Keratinocyte (primary cell): ENCODE data around the gene AGBL3. TPM values are rescaled to one million over a fixed set of nuclear protein-coding genes. Genes with fewer than 3 reads are reported as not detected.

Experiments used
- DNase-seq: peaks from one replicate; pipeline ENCODE4 v3.0.0-alpha.2; 2011; ENCODE audit warnings: low read depth, missing footprints, low spot score
- FAIRE-seq: peaks from 2 replicates; lab custom pipeline; 2011; peaks lifted over from hg19 to GRCh38; lab: Jason Lieb, UNC
- H2AFZ ChIP-seq: 2 replicates; pipeline ENCODE4 v1.6.0; 2012; ENCODE audit warnings: low read length, control low read depth, inconsistent platforms; ENCODE audit not compliant: control insufficient read depth
- H3K27ac ChIP-seq: 2 replicates; pipeline ENCODE4 v1.5.1; 2011; ENCODE audit warnings: low read length; ENCODE audit not compliant: control insufficient read depth, insufficient read depth
- H3K27me3 ChIP-seq: 3 replicates; pipeline ENCODE4 v1.6.0; 2011; ENCODE audit warnings: low read length; ENCODE audit not compliant: control insufficient read depth, insufficient read depth; ENCODE audit errors: extremely low read depth
- H3K36me3 ChIP-seq, 2 experiments: 2 replicates in 1 of 2; 3 replicates in 1 of 2; pipeline ENCODE4 v1.5.1; 2011; ENCODE audit warnings: low read length in 2 of 2, mild to moderate bottlenecking in 1 of 2; ENCODE audit not compliant: control insufficient read depth in 2 of 2, insufficient read depth in 2 of 2; ENCODE audit errors: extremely low read depth in 1 of 2
- H3K4me1 ChIP-seq: 3 replicates; pipeline ENCODE4 v1.5.1; 2011; ENCODE audit warnings: low read length; ENCODE audit not compliant: control insufficient read depth, insufficient read depth; ENCODE audit errors: extremely low read depth
- H3K4me2 ChIP-seq: 3 replicates; pipeline ENCODE4 v1.6.0; 2011; ENCODE audit warnings: low read depth, low read length; ENCODE audit not compliant: control insufficient read depth, insufficient read depth; ENCODE audit errors: extremely low read depth
- H3K4me3 ChIP-seq, 3 experiments: fragments of 200-600 bp in 1 of 3; sonication (generic) in 1 of 3; 2 replicates in 2 of 3; 3 replicates in 1 of 3; pipeline ENCODE4 v1.5.1; 2011 to 2016; ENCODE audit warnings: low read length in 3 of 3, mild to moderate bottlenecking in 3 of 3, control low read depth in 2 of 3, inconsistent platforms in 1 of 3, low read depth in 1 of 3, mixed read lengths in 1 of 3, mixed run types in 1 of 3, moderate library complexity in 1 of 3; ENCODE audit not compliant: control insufficient read depth in 2 of 3, insufficient read depth in 2 of 3; ENCODE audit errors: extremely low read depth in 1 of 3
- H3K79me2 ChIP-seq: 2 replicates; pipeline ENCODE4 v1.6.0; 2012; ENCODE audit warnings: low read length; ENCODE audit not compliant: control insufficient read depth, insufficient read depth
- H3K9ac ChIP-seq: 3 replicates; pipeline ENCODE4 v1.6.0; 2011; ENCODE audit warnings: low read length; ENCODE audit not compliant: control insufficient read depth, insufficient read depth; ENCODE audit errors: extremely low read depth
- H3K9me1 ChIP-seq: 3 replicates; pipeline ENCODE4 v1.6.0; 2011; ENCODE audit warnings: low read length; ENCODE audit not compliant: control insufficient read depth, insufficient read depth; ENCODE audit errors: extremely low read depth
- H3K9me3 ChIP-seq: 2 replicates; pipeline ENCODE4 v1.5.1; 2012; ENCODE audit warnings: low read depth, low read length; ENCODE audit not compliant: control insufficient read depth
- H4K20me1 ChIP-seq: 3 replicates; pipeline ENCODE4 v1.6.0; 2011; ENCODE audit warnings: low read length; ENCODE audit not compliant: control insufficient read depth, insufficient read depth; ENCODE audit errors: extremely low read depth
- EZH2 ChIP-seq: IDR thresholded peaks from one replicate; pipeline ENCODE4 v1.6.1; 2012; ENCODE audit warnings: inconsistent platforms, mild to moderate bottlenecking, low read length, moderate library complexity
- dilution Hi-C: fragments of 300-500 bp; cut with MboI; formaldehyde crosslinking; loops from one replicate; pipeline ENCODE4 v1.7.0; 2020; ENCODE audit warnings: low sequenced_read_pairs; ENCODE audit not compliant: extremely low pct_ligation_motif_present
- polyA plus RNA-seq, 5 experiments: library from polyadenylated mRNA; depleted of rRNA in 3 of 5; stranded (reverse) in 3 of 5; stranded (forward) in 1 of 5; unstranded in 1 of 5; fragments of >200 nt; gene quantifications; 1 replicate in 1 of 5; 2 replicates in 3 of 5; 3 replicates in 1 of 5; pipeline versions ENCODE4 v1.2.1 to v1.2.3, GENCODE V29; 2011 to 2012; ENCODE audit warnings: missing spikeins in 2 of 5, low read depth in 1 of 5, low replicate concordance in 1 of 5
- TF ChIP-seq, protein P1 (sequence below), 3 experiments: IDR thresholded peaks in 1 of 3; conservative IDR thresholded peaks in 1 of 3; optimal IDR thresholded peaks in 1 of 3; 2 replicates in 2 of 3; 3 replicates in 1 of 3; pipeline versions ENCODE3 to v1.5.1; 2011; ENCODE audit warnings: low read length in 3 of 3, mild to moderate bottlenecking in 3 of 3, moderate library complexity in 2 of 3, control low read depth in 1 of 3, inconsistent platforms in 1 of 3; ENCODE audit not compliant: insufficient read depth in 2 of 3; ENCODE audit errors: extremely low read depth in 1 of 3

Gene AGBL3
- polyA plus RNA-seq, 1 donor (not counting 4 experiments of a cell fraction or from before 2014, with no cell fraction given): 0.97 TPM

DNA sequence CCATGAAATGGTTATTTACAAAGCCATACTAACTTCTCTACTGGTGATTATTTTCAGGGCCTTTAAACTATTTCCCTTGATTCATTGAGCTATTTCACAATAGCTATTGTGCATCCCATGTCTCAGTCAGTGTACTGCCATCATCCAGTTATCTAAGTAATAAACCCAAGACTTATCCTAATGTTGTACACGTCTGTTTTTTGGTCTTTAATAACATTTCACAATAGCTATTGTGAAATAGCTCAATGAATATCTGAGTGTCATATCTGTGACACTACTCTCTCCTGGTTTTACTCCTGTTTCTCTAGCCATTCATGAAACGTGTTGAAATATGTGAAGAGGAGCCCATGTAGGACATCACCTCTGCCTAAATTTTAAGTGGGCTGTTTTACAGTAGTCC lies 125.1 kb downstream of the AGBL3 start:
- Histone ChIP-seq H3K27me3 (no peaks in the 10 kb centered on the region), H3K4me1 (no peaks in the 10 kb centered on the region), H3K9ac (no peak overlapping the region), H4K20me1 (no peaks in the 10 kb centered on the region), H3K36me3 (no peaks in the 10 kb centered on the region), H2AFZ (no peak overlapping the region), H3K4me3 (no peak overlapping the region), H3K79me2 (no peaks in the 10 kb centered on the region), H3K9me3 (no peaks in the 10 kb centered on the region), H3K9me1 (no peaks in the 10 kb centered on the region), H3K4me2 (no peak overlapping the region), H3K27ac (no peak overlapping the region)
- no peak for TF ChIP-seq EZH2
- TF ChIP-seq, protein P1, sequence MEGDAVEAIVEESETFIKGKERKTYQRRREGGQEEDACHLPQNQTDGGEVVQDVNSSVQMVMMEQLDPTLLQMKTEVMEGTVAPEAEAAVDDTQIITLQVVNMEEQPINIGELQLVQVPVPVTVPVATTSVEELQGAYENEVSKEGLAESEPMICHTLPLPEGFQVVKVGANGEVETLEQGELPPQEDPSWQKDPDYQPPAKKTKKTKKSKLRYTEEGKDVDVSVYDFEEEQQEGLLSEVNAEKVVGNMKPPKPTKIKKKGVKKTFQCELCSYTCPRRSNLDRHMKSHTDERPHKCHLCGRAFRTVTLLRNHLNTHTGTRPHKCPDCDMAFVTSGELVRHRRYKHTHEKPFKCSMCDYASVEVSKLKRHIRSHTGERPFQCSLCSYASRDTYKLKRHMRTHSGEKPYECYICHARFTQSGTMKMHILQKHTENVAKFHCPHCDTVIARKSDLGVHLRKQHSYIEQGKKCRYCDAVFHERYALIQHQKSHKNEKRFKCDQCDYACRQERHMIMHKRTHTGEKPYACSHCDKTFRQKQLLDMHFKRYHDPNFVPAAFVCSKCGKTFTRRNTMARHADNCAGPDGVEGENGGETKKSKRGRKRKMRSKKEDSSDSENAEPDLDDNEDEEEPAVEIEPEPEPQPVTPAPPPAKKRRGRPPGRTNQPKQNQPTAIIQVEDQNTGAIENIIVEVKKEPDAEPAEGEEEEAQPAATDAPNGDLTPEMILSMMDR (optimal IDR thresholded peaks at IDR 0.05 in 1 of 3, IDR thresholded peaks at IDR 0.05 in 1 of 3, conservative IDR thresholded peaks at IDR 0.05 in 1 of 3; ENCODE audit: extremely low read depth in 1 of 3, insufficient read depth in 2 of 3, low read length in 3 of 3): no peak
- DNase-seq (no peak), FAIRE-seq (no peak)
- dilution Hi-C loops: no loop called here

GRCh38 chr7:135114622-135115021 lies 128.3 kb downstream of the AGBL3 start:
- no peaks in the 10 kb centered on the region for H3K9me3 ChIP-seq
- no peak overlapping the region for H3K27ac ChIP-seq
- H3K36me3 ChIP-seq: no peaks in the 10 kb centered on the region
- TF ChIP-seq EZH2: no peak
- TF ChIP-seq, protein P1 (optimal IDR thresholded peaks at IDR 0.05 in 1 of 3, IDR thresholded peaks at IDR 0.05 in 1 of 3, conservative IDR thresholded peaks at IDR 0.05 in 1 of 3; ENCODE audit: extremely low read depth in 1 of 3, insufficient read depth in 2 of 3, low read length in 3 of 3): no peak
- no peak overlapping the region for H3K4me3 ChIP-seq
- no peaks in the 10 kb centered on the region for H3K4me1 ChIP-seq
- H3K9me1 ChIP-seq: no peaks in the 10 kb centered on the region
- no peak overlapping the region for H3K9ac ChIP-seq
- H3K27me3 ChIP-seq: no peaks in the 10 kb centered on the region
- H3K4me2 ChIP-seq: no peak overlapping the region
- H3K79me2 ChIP-seq: no peaks in the 10 kb centered on the region
- no peak for FAIRE-seq
- dilution Hi-C loops: no loop called here
- no peak for DNase-seq
- H2AFZ ChIP-seq: no peak overlapping the region
- no peaks in the 10 kb centered on the region for H4K20me1 ChIP-seq
